GM19452 (cell line): ENCODE measurements around the gene STX17.
A peak's percentile ranks its signal among the peaks of the same experiment; 100 is the strongest.
"Not testable (repeated sequence)": the region's sequence is repeated elsewhere in the genome, so short reads cannot be mapped to it uniquely, and the experiment has no call there.

Experiments
- ATAC-seq: cut with Tn5 transposase; IDR thresholded peaks from one replicate; pipeline ENCODE4 v1.9.1; 2021; ENCODE audit not compliant: unreplicated experiment

STX17 gene

DNA sequence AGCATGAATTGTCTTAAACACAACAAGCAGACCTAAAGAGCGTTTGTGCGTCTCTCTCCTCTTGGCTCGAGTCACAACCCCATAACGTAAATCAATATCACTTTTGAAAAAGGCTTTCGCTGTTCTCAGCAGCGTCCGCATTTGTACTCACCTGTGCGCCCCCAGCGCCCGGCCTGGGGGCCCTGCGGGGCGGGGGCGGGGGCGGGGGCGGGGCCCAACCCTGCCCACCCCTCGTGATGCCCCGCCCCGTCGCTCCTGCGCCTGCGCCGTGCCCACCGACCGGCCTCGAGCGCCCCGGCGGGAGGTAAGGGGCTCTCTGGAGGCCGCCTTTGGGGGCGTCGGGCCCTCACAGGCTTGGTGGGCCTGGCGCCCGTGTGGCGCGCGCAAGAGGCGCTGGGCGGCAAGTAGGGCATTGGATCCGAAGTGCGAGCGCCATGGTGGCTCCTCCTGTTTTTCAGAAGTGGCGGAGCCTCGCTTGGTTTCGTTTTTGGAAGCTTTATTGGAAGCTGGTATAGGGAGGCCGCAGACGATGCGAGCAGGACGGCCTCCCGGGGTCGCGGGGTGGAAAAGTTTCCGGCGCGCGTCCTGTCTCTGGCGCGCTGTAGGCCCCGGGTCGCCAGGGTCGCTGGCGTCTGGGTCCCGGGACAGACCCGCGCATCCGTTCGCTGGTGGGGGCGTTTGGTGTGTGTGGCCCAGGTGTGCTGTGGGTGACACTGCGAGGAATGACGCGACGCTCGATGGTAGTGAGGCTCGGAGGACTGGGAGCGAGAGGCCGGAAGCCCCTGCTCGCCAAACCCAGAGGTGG, at the start of gene STX17:
Gene STX17 (plus strand): TSS at position 252 of the 805 bp plus-strand sequence. CDS start 8,586 bp downstream, outside the sequence.
- peak; percentile 85 for ATAC-seq

DNA sequence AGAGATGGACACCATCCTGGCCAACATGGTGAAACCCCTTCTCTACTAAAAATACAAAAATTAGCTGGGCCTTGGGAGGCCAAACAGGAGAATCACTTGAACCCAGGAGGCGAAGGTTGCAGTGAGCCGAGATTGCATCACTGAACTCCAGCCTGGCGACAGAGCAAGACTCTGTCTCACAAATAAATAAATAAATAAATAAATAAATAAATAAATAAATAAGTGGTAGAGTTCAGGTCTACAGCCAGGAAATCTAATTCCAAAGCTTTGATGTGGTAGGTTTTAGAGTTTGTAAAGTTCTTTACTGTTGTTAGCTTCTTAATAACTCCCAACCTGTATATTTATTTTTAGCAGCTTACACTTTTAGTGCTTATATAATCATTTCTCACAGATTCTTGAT, 48.9 kb upstream of the STX17 start:
- ATAC-seq: not testable (repeated sequence)

DNA sequence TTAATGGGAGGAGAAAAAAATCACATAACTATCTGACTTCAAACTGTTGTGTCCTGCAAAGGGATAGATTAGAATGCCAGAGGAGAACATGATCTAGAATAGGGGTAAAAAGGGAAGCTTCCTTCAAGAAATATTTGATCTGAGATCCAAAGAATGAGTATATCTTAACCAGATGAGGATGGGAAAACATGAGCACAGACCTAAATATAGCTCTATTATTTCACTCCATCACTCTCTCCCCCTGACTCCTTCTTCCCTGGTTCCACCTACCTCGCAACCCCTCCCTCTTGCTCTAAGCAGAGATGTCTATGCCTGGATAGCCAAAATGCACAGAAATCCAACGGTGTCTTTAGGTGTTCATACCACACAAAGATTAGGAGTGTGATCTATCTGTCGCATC, 48.4 kb upstream of the STX17 start:
- no peak for ATAC-seq

DNA sequence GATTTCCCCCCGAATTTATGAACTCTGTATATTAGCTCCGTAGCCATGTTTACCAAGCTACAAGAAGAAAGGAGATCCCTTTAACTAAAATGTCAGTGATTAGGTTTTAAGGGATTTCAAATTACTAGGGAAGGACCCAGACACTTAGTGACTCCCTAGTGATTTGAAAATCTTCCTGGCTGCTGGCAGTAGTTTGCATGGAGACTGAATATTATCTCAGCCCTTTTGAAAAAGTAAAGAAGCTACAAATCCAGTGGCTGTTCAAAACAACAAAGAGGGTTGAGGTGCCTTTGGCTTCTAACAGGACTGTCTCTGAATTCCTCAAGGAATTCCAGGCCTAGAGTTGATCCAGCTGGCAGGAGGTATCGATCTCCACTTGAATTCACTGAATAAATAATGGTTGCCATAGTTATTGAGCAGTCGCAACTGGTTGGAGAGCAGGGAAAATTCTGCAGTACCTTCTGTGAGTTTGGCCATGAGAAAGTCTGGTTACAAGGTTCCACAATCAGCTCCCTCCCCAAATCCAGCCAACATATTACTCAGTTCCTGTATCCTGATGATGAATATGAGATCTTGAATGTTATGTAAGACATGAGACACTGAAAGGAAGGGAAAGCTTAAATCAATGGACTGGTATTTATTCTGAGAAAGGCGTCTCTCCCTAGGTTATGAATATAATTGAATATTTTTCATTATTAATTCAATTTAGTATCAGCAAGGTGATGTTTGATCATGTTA, 47.0 kb upstream of the STX17 start:
- ATAC-seq: no peak

DNA sequence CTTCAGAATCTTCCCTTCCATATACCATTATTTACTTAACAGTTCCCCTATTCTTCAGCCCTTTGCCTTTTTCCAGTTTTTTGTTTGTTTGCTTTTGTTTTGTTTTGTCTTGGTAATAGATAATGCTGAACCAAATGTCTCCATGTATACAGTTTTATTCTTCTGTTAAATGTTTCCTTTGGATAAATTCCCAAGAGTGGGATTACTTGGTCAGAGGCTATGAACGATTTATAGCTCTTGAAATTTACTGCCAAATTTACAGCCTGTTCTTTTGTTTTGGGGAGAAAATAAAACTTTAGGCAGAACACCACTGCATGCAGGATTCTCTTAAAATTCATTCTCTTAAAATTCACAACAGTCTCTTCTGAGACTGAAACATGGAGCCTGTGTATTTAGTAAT, 46.2 kb upstream of the STX17 start:
- no peak for ATAC-seq

DNA sequence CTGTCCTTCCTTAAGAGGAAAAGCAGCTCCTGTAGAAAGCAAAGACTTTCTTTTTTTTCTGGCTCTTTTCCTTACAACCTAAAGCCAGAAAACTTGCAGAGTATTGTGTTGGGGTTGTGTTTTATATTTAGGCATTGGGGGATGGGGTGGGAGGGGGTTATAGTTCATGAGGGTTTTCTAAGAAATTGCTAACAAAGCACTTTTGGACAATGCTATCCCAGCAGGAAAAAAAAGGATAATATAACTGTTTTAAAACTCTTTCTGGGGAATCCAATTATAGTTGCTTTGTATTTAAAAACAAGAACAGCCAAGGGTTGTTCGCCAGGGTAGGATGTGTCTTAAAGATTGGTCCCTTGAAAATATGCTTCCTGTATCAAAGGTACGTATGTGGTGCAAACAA, 42.5 kb upstream of the STX17 start:
- ATAC-seq: no peak

DNA sequence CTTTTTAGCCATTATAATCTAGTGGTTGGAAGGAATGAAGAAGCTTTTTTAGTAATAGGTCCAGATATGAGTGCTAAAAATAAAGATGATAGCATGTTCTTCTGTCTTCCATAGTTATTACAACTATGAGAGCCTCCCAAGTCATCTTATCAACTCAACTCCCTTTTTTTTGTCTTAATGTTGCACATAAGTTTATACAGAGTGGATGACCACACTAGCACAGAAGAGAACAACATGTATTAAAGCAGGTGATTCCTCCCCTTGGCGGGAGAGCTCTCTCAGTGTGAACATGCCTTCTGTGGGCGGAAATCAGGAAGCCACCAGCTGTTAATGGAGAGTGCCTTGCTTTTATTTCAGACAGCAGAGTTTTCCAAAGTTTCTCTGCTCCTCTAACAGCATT, 40.1 kb upstream of the STX17 start:
- no peak for ATAC-seq

DNA sequence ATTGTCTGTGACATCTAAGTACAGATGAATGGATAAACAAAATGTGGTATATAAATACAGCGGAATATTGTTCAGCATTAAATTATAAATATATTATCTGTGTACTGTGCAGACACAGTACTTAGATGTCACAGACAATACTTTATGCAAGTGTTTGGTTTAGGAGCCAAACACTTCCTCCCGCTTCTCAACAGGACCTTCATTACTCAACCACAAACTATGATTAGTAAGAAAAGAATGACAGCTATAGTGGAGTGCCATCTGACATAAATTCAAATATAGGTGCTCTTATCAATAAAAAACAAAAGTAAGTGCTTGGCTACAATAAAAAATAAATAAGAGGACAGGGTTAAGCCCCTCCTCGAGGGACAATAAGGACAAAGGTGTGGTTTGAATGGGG, 38.9 kb upstream of the STX17 start:
- ATAC-seq: no peak

DNA sequence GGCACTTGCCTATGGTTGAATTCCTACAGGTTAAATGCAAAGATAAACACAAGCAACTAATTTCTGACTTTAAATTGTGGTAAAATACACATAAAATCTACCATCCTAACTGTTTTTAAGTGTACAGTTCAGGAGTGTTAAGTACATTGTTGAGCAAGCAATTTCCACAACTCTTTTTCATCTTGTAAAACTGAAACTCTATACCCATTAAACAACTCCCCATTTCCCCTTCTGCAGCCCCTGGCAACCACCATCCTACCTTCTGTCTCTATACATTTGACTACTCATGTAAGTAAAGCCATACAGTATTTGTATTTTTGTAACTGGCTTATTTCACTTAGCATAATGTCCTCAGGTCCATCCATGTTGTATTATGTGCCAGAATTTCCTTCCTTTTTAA, 38.5 kb upstream of the STX17 start:
- ATAC-seq: peak; percentile 57

DNA sequence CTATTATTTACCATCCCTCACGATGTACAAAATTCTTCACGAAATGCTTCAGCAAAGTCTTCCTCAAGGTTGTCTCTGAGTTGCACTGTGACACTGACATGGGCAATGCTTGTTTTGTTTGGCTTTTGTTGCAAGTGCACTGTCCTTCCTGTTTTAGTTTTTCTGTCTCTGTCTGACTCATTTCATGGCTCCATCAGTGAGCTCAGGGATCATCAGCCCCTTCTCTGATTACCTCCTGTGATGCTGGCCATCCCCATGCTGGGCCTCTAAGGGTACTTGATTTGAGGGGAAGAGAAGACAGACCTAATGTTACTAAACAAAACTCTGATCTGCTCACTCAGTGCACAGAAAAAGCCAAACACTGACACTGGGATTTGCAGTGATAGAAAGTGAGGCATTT, 37.6 kb upstream of the STX17 start:
- ATAC-seq: no peak

DNA sequence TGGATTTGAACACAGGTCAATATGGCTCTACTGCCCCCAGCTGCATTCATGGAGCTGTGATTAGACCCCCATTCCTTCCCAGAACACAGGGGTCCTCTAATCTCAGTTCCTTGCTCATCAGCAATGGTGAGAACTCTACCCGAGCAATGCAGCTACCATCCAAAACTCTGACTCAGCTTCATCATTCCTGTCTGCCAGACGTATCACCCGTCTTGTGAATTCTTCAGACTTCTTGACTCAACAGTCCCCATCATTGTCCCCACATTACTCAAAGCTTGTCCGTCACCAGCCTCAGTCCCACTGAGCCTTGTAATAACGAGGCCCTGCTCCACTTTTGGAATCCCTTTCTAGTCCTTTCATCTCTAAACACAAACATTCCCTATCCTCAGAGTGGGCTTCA, 36.3 kb upstream of the STX17 start:
- no peak for ATAC-seq

DNA sequence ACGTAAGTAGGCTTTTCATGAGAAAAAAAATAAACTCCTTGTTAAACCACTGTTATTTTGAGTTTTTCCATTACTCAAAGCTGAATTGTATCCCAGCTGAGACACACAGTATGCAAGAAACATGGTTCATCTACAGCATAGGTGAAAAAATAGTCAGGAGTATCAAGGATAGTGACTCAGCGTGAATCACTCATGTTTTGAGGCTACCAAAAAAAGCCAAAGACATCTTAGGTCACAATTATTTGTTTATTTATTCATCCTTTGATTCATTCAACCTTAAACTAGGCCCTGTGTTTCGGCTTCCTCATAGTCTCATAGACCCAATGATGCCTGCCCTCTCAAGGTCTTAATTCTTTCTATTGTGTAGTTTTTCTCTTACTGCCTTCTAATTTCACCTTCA, 32.9 kb upstream of the STX17 start:
- ATAC-seq: no peak

DNA sequence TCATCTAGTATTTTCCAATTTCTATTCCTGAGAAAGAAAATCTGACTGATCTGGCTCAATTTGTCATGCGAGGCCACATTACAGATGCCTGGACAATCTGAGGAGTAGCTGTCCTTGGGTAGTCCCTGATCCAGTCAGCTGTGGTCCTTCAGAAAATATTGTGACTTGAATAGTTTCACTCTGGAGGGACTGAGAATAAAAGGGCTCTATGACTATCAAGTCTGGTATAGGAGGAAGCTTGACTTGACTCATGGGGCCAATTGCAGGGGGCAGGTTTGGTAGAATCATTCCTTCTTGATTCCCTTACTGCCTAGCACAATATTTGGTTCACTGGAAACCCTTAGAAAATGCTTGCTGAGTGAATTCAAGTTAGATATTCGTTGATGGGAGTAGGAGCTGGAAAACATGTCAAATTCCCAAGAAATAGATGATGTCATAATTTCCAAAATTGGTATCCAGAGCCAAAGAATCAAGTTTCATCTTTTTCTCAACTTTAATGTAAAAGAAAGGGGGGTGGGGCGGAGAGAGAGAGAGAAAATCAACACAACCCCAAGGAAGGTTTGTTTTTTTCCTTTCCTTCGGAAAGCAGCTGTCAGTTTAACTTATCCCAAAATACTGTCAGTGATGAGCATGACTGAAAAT, 32.4 kb upstream of the STX17 start:
- no peak for ATAC-seq

DNA sequence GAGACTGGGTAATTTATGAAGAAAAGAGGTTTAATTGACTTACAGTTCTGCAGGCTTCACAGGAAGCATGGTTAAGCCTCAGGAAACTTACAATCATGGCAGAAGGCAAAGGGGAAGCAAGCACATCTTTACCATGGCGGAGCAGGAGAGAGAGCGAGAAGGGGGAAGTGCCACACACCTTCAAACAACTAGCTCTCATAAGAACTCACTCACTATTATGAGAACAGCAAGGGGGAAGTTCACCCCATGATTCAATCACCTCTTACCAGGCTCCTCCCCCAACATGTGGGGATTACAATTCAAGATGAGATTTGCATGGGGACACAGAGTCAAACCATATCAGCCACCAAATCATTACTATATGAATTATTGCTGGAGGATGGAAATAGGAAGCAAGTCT, 30.3 kb upstream of the STX17 start:
- no peak for ATAC-seq

DNA sequence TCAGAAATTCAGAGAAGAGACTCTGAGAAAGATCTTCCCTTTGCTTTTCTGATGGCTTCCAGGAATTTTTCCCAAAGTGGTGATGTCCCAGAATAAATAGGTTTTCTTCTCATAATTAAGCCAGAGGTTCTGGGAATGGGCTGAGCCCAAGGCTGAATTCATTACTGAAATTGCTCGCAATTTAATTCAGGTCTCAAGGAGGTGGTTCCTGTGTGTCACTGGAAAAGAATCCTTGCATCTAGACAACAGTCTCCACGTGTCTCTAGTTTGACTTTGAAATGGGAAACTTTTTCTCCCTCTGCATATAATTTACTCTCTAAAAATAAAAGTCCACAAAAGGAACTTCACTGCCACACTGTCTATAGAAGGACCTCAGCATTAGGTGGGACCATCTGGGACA, 27.8 kb upstream of the STX17 start:
- no peak for ATAC-seq

DNA sequence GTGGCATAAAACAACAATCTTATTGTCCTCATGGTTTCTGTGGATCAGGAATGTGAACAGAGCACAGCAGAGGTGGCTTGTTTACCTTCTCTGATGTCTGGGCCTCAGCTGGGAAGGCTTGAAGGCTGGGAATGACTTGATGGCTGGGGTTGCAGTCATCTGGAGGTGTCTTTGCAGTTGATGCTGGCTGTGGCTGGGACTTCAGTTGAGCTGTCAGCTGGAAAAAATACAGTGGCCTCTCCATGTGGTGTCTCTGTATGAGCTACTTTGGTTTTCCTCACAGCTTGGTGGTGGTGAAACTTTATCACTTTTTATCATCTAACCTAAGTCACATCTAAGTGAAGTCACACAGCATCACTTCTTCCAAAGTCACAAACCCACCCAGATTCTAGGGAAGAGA, 24.7 kb upstream of the STX17 start:
- ATAC-seq: no peak

DNA sequence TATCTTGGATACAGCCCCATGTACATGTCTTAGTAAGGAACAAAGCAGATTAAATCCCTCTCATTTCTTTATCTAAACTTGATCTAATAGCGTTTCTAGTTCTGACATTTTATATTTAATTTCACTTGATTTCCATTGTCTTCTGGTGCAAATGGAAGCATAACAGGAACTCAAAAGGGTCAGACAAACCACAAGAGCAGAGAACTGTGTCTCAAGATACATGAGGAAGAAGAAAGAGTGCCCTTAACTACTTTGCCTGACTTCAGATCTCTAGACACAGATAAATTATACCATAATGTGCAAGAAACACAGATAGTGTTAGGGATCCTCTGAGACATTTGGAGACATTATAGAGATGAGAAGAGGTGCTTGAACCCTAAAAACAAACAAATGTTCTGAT, 20.7 kb upstream of the STX17 start:
- no peak for ATAC-seq

DNA sequence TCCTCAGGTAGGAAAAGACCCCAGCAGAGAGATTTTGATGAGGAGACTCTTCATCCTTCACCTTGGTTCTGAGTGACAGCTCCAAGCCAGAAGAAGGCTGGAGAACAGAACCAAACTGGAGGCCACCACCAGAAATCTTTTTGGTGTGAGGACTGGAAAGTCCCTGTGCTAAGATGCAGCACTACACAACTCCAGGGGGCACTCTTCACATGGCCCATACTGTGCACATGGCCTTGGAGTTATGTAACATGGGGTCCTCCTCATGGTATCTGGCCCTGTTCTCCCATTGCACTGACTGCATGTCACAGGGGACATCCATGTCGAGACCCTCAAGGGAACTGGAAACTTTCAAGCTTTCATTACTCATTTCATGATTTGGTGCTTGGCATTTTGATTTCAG, 17.3 kb upstream of the STX17 start:
- ATAC-seq: no peak

DNA sequence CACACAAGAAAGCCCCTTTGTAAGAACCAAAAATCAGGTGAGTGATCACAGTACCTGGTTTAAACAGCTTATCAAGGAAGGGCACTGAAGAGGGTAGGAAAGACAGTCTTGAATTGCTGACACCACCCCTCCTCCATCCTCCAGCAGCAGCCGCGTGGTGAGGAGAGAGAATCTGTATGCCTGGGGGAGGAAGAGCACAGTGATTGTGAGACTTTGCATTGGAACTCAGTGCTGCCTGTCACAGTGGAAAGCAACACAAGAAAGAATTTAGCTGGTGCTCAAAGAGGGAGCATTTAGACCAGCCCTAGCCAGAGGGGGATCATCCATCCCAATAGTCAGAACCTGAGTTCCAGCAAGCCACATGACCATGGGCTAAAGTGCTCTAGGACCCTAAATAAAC, 11.6 kb upstream of the STX17 start:
- ATAC-seq: no peak

DNA sequence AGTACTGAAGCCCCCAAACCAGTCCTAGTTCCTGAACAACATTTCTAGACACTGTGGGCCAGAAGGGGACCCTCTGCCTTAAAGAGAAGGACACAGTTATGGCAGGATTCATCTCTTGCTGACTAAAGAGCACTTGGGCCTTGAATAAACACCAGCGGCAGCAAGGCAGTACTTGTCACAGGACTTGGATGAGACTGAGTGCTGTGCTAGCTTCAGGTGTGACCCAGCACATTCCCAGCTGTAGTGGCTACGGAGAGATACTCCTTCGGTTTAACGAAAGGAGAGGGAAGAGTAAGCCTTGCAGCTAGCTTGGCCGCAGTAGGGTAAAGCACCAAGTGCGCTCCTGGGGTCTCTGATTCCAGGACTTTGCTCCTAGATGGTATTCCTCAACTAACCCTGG, 10.9 kb upstream of the STX17 start:
- ATAC-seq: no peak

DNA sequence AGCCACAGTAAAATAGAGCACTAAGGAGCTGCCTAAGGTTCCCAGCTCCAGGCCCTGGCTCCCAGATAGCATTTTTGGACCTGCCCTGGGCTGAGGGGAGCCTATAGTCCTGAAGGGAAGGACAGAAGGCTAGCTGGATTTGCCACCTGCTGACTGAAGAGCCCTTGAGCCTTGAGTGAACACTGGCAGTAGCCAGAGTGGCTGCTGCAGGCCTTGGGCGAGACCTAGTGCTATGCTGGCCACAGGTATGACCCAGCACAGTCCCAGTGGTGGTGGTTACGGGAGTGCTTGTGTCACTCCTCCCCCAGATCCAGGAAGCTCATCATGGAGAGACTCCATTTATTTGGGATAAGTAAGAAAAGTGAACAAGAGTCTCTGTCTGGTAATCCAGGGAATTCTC, 10.3 kb upstream of the STX17 start:
- ATAC-seq: no peak

DNA sequence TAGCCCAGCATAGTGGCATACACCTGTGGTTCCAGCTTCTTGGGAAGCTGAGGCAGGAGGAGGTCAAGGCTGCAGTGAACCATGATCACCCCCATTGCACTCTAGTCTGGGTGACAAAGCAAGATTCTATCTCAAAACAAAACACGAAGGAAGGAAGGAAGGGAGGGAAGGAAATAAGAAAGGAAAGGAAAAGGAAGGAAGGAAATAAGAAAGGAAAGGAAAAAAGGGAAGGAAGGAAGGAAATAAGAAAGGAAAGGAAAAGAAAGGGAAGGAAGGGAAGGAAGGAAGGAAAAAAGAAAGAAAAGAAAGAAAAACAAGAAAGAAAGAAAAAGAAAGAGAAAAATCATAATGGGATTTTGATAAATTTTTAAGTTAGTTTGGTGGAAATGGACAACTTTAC, 3.1 kb upstream of the STX17 start:
- ATAC-seq: no peak
